SK-N-SH (cell line): ENCODE results near the gene NPAS3. TPM values are rescaled to one million over a fixed set of nuclear protein-coding genes. Genes with fewer than 3 reads are reported as not detected.

ENCODE experiments used
- CTCF ChIA-PET: fragments of 300-600, 350-600 bp; formaldehyde crosslinking; extraction: SDS; loops from one replicate; lab custom pipeline; 2021; lab: Yijun Ruan, JAX
- POLR2A ChIA-PET: fragments of 350-600 bp; sonication (Branson Sonifier 250); formaldehyde crosslinking; extraction: SDS; loops from one replicate; lab custom pipeline; 2020; ENCODE audit warnings: antibody characterized with exemption, inconsistent platforms; lab: Yijun Ruan, JAX
- DNase-seq: peaks from one replicate; pipeline ENCODE4 v3.0.0; 2012
- H2AFZ ChIP-seq: fragments of 200-600 bp; sonication (generic); 2 replicates; pipeline ENCODE4 v1.8.1; 2016; ENCODE audit warnings: antibody characterized with exemption, mild to moderate bottlenecking, low read depth
- H3F3A ChIP-seq: fragments of 200-600 bp; sonication (generic); replicated peaks from 2 replicates; pipeline ENCODE3; 2016; ENCODE audit warnings: antibody characterized with exemption, mild to moderate bottlenecking; ENCODE audit not compliant: insufficient read depth
- H3K27ac ChIP-seq, 2 experiments: fragments of 200-500 bp in 1 of 2; fragments of 200-600 bp in 1 of 2; sonication (Bioruptor generic) in 1 of 2; sonication (generic), shearing (Covaris generic) in 1 of 2; 2 replicates each; pipeline versions ENCODE4 v1.5.1 to v1.6.1; 2014 to 2016; ENCODE audit warnings: low read depth in 2 of 2, inconsistent platforms in 1 of 2, low read length in 1 of 2, mild to moderate bottlenecking in 1 of 2, mixed read lengths in 1 of 2
- H3K27me3 ChIP-seq: fragments of 200-600 bp; sonication (generic), shearing (Covaris generic); 2 replicates; pipeline ENCODE4 v1.6.1; 2016; ENCODE audit warnings: mixed run types; ENCODE audit not compliant: insufficient read depth
- H3K36me3 ChIP-seq, 2 experiments: fragments of 200-500 bp in 1 of 2; fragments of 200-600 bp in 1 of 2; sonication (Bioruptor generic) in 1 of 2; sonication (generic) in 1 of 2; replicated peaks in 1 of 2; 2 replicates each; pipeline versions ENCODE3 to v1.5.1; 2014 to 2016; ENCODE audit warnings: low read length in 1 of 2, mild to moderate bottlenecking in 1 of 2; ENCODE audit not compliant: insufficient read depth in 2 of 2, control insufficient read depth in 1 of 2
- H3K4me1 ChIP-seq, 2 experiments: fragments of 200-500 bp in 1 of 2; fragments of 200-600 bp in 1 of 2; sonication (Bioruptor generic) in 1 of 2; sonication (generic), shearing (Covaris generic) in 1 of 2; 2 replicates each; pipeline versions ENCODE4 v1.5.1 to v1.6.1; 2014 to 2016; ENCODE audit warnings: low read depth in 1 of 2, low read length in 1 of 2, mixed run types in 1 of 2; ENCODE audit not compliant: insufficient read depth in 2 of 2, control insufficient read depth in 1 of 2
- H3K4me2 ChIP-seq: fragments of 200-600 bp; sonication (generic), shearing (Covaris generic); 2 replicates; pipeline ENCODE4 v1.6.1; 2017; ENCODE audit warnings: mixed run types
- H3K4me3 ChIP-seq, 2 experiments: fragments of 200-500 bp in 1 of 2; fragments of 200-600 bp in 1 of 2; sonication (Bioruptor generic) in 1 of 2; sonication (generic), shearing (Covaris generic) in 1 of 2; 2 replicates each; pipeline versions ENCODE4 v1.5.1 to v1.8.1; 2014 to 2016; ENCODE audit warnings: low read depth in 2 of 2, inconsistent platforms in 1 of 2, low read length in 1 of 2, mild to moderate bottlenecking in 1 of 2, mixed read lengths in 1 of 2, moderate library complexity in 1 of 2
- H3K79me2 ChIP-seq: fragments of 200-600 bp; sonication (generic); 2 replicates; pipeline ENCODE4 v1.8.1; 2017; ENCODE audit warnings: mild to moderate bottlenecking; ENCODE audit not compliant: insufficient read depth
- H3K9ac ChIP-seq: fragments of 200-600 bp; sonication (generic); 2 replicates; pipeline ENCODE4 v1.6.1; 2017; ENCODE audit warnings: mixed run types
- H3K9me2 ChIP-seq: fragments of 200-600 bp; sonication (generic); 2 replicates; pipeline ENCODE4 v1.6.1; 2017; ENCODE audit warnings: mixed run types
- H3K9me3 ChIP-seq: fragments of 200-600 bp; sonication (generic); 2 replicates; pipeline ENCODE4 v1.6.1; 2017; ENCODE audit warnings: mixed run types, mild to moderate bottlenecking, moderate library complexity
- H4K20me1 ChIP-seq: fragments of 200-600 bp; sonication (generic); 2 replicates; pipeline ENCODE4 v1.6.1; 2017; ENCODE audit warnings: mild to moderate bottlenecking, mixed run types; ENCODE audit not compliant: insufficient read depth
- CHD2 ChIP-seq: fragments of 150-350 bp; IDR thresholded peaks from 2 replicates; pipeline ENCODE4 v1.6.1; 2018; ENCODE audit warnings: low read length; ENCODE audit not compliant: partially characterized antibody
- ELF1 ChIP-seq: IDR thresholded peaks from 2 replicates; pipeline ENCODE4 v1.4.0; 2012
- EP300 ChIP-seq, 2 experiments: IDR thresholded peaks; 2 replicates each; pipeline versions ENCODE4 v1.4.0 to v1.6.1; 2012; ENCODE audit warnings: borderline replicate concordance in 1 of 2, low read depth in 1 of 2, low read length in 1 of 2
- FOXM1 ChIP-seq: IDR thresholded peaks from 2 replicates; pipeline ENCODE4 v1.4.0; 2012; ENCODE audit warnings: low read depth, mild to moderate bottlenecking
- GATA2 ChIP-seq: sonication (generic); formaldehyde crosslinking; IDR thresholded peaks from 2 replicates; pipeline ENCODE4 v1.5.0; 2020; ENCODE audit warnings: mild to moderate bottlenecking, missing genetic modification reagents
- JUND ChIP-seq: IDR thresholded peaks from 2 replicates; pipeline ENCODE4 v1.4.0; 2012
- MEF2A ChIP-seq: IDR thresholded peaks from 2 replicates; pipeline ENCODE4 v1.4.0; 2012; ENCODE audit warnings: low read depth, borderline replicate concordance
- MXI1 ChIP-seq: IDR thresholded peaks from 2 replicates; pipeline ENCODE4 v1.6.1; 2012; ENCODE audit warnings: mild to moderate bottlenecking, low read depth, low read length, improper control_type of control experiment
- NFIC ChIP-seq: IDR thresholded peaks from 2 replicates; pipeline ENCODE4 v1.4.0; 2012; ENCODE audit warnings: borderline replicate concordance
- NRF1 ChIP-seq: IDR thresholded peaks from 2 replicates; pipeline ENCODE4 v1.6.1; 2012; ENCODE audit warnings: low read depth, mild to moderate bottlenecking, low read length
- RCOR1 ChIP-seq: fragments of 150-350 bp; IDR thresholded peaks from 2 replicates; pipeline ENCODE4 v1.6.1; 2017; ENCODE audit warnings: antibody characterized with exemption, low read length
- REST ChIP-seq: IDR thresholded peaks from 2 replicates; pipeline ENCODE4 v1.6.1; 2012; ENCODE audit warnings: mild to moderate bottlenecking, low read depth, low read length, moderate library complexity
- RFX5 ChIP-seq: IDR thresholded peaks from 2 replicates; pipeline ENCODE4 v1.6.1; 2012; ENCODE audit warnings: mild to moderate bottlenecking, improper control_type of control experiment, low read length
- SIN3A ChIP-seq: IDR thresholded peaks from 2 replicates; pipeline ENCODE4 v1.6.1; 2012; ENCODE audit warnings: low read depth, mild to moderate bottlenecking, low read length, moderate library complexity, borderline replicate concordance
- TEAD4 ChIP-seq: IDR thresholded peaks from 2 replicates; pipeline ENCODE4 v1.4.0; 2012; ENCODE audit warnings: mild to moderate bottlenecking, borderline replicate concordance; ENCODE audit not compliant: insufficient read depth
- USF2 ChIP-seq: fragments of 150-350 bp; IDR thresholded peaks from 2 replicates; pipeline ENCODE4 v1.6.1; 2017; ENCODE audit warnings: antibody characterized with exemption, low read length, low read depth, borderline replicate concordance
- YY1 ChIP-seq: IDR thresholded peaks from 2 replicates; pipeline ENCODE4 v1.4.0; 2012; ENCODE audit warnings: low read depth, mild to moderate bottlenecking
- WGBS: methylation state at CpG from one replicate; pipeline ENCODE4 v1.1.6; 2017; ENCODE audit warnings: low lambda C conversion rate; 5-methylcytosine and 5-hydroxymethylcytosine counted together
- polyA plus RNA-seq, 3 experiments: library from polyadenylated mRNA; depleted of rRNA; stranded (reverse); fragments of >200 nt; gene quantifications; 2 replicates each; pipeline ENCODE4 v1.2.3, GENCODE V29; 2012
- TF ChIP-seq, protein P1 (sequence below): IDR thresholded peaks from 2 replicates; pipeline ENCODE4; 2012

Gene NPAS3
- polyA plus RNA-seq, 1 of the 3 experiments (the other 2 are of a cell fraction) = 4.3 TPM

- no peak for TF ChIP-seq ELF1
- TF ChIP-seq, protein P1, sequence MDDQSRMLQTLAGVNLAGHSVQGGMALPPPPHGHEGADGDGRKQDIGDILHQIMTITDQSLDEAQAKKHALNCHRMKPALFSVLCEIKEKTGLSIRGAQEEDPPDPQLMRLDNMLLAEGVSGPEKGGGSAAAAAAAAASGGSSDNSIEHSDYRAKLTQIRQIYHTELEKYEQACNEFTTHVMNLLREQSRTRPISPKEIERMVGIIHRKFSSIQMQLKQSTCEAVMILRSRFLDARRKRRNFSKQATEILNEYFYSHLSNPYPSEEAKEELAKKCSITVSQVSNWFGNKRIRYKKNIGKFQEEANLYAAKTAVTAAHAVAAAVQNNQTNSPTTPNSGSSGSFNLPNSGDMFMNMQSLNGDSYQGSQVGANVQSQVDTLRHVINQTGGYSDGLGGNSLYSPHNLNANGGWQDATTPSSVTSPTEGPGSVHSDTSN = no peak
- no peak for TF ChIP-seq MXI1
- TF ChIP-seq YY1 = no peak
- no peak for TF ChIP-seq JUND
- TF ChIP-seq TEAD4 = no peak
- TF ChIP-seq REST = no peak
- TF ChIP-seq NFIC = no peak
Measured at GRCh38 chr14:33377596-33378390, 439.1 kb downstream of the NPAS3 start (continued).

DNA sequence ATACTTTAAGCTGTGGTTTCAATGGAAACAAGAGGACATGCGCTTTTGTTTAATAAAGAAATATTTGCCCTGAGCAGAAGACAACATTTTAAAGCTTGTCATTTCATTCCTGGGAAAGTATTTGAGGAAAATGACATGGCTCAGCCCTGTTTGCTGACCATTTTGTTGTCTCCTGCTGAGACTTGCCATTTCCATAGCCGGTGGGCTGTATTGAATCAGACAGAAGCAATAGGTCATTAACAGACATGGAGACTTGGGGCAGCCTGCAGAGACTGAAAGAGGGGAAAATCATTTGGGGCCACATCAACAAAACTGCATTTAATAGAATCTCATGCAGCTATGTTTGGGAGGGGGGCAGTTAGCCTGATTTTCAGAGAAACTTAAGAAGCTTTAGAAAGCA lies 443.0 kb downstream of the NPAS3 start:
- H3K9me2 ChIP-seq = no peaks in the 10 kb centered on the region
- ChIA-PET POLR2A (no interaction called here), CTCF (no interaction called here)

More for the DNA sequence above, 443.0 kb downstream of the NPAS3 start:
- H4K20me1 ChIP-seq = no peaks in the 10 kb centered on the region
- DNase-seq = no peak
- WGBS = 40% methylated on average over 2 of the region's 2 CpGs
- no peaks in the 10 kb centered on the region for H3K79me2 ChIP-seq
- peaks cover 4% of the 10 kb centered on the region for H3F3A ChIP-seq
- H3K9me3 ChIP-seq = no peaks in the 10 kb centered on the region
- H3K27ac ChIP-seq = no peak overlapping the region
- no peak for TF ChIP-seq GATA2 (CRISPR knock-in tag)
- no peak for TF ChIP-seq EP300 (IDR thresholded peaks at IDR 0.05; ENCODE audit: borderline replicate concordance in 1 of 2, low read depth in 1 of 2, low read length in 1 of 2)
- TF ChIP-seq JUND = no peak
- TF ChIP-seq NRF1 = no peak
- TF ChIP-seq MXI1 = no peak
- TF ChIP-seq MEF2A = no peak
- TF ChIP-seq TEAD4 = no peak
- no peak for TF ChIP-seq FOXM1
- TF ChIP-seq RFX5 = no peak
- no peak for TF ChIP-seq SIN3A
- no peak for TF ChIP-seq CHD2
- no peak for TF ChIP-seq YY1
- TF ChIP-seq USF2 = no peak
- TF ChIP-seq NFIC = no peak
- TF ChIP-seq, protein P1 = no peak
- no peak for TF ChIP-seq RCOR1
- H3K27me3 ChIP-seq = no peaks in the 10 kb centered on the region
- no peak overlapping the region for H3K9ac ChIP-seq
- no peak overlapping the region for H2AFZ ChIP-seq
- no peaks in the 10 kb centered on the region for H3K4me1 ChIP-seq
- no peaks in the 10 kb centered on the region for H3K36me3 ChIP-seq
- no peak overlapping the region for H3K4me3 ChIP-seq
- H3K4me2 ChIP-seq = no peak overlapping the region
